ENCODE data around the gene APOL6. TPM values are rescaled to one million over a fixed set of nuclear protein-coding genes. Genes with fewer than 3 reads are reported as not detected.

APOL6 gene
- total and polyA plus RNA-seq, 8 donors = 3.9 to 21.5 (median 8.7) TPM

DNA sequence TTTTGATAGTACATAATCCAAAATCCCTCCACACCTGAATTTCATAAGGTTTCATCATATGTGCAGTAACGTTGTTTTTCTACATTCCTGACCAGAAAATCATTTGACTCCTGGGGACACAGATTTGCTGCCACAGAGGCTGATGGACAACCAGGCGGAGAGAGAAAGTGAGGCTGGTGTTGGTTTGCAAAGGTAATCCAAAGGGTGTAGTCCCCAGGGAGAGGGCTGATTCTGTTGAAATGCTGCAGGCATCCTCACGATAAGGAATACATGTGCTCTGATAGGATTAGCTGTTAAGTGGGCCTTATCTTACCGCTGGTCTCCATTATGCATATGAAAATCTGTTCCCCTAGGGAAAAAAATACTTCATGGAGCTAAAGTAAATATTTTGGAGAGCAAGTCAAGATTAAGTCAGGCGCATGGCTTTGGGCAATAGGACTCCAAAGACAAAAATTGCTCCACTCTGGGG, 8.1 kb downstream of the APOL6 start:
- intact Hi-C loops (cut with DNase I; ENCODE audit: low total_unique reads) = no loop called here
- H3K9me3 ChIP-seq = no peaks in the 10 kb centered on the region

DNA sequence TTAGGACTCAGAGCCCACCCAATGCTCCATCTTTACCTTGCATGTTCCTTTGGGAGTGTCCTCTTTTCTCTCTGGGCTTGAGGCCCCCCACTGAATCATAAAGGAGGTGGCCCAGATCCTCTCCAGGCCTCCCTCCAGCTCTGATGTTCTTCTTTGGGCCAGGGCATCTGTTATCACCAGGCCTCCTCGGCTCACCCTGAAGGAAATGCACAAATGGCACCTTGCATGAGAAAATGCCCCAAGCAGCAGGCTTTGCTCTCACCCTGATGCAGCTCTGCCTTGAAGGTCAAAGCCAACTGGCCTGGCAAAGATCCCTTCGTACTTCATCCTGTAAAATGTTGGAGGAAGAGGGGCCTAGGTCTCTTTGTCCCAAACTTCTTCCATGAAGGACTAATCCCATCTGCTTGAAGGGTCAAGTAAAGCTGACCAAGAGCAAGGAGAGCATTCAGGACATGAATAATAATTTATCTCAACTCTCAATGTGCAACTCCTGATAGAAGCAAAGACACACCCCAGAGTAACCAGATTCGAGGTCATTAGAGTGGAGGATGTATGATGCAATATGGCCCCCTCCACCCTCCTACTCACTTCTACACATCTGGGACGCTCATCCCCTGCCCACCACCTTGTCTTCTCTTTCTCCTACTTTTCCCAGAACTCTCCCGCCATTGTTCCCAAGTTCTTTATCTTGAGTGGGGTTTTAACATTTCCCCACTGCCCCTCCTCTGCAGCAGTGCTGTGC, 9.5 kb downstream of the APOL6 start:
- H3K36me3 ChIP-seq = peaks cover 28 to 75% (median 58%) of the 10 kb centered on the region in 4 donors
- TF ChIP-seq POLR2AphosphoS5 (IDR thresholded peaks at IDR 0.05) (no peak), POLR2A (IDR thresholded peaks at IDR 0.05) (no peak), EP300 (IDR thresholded peaks at IDR 0.05) (no peak)
- TF ChIP-seq, protein P1, sequence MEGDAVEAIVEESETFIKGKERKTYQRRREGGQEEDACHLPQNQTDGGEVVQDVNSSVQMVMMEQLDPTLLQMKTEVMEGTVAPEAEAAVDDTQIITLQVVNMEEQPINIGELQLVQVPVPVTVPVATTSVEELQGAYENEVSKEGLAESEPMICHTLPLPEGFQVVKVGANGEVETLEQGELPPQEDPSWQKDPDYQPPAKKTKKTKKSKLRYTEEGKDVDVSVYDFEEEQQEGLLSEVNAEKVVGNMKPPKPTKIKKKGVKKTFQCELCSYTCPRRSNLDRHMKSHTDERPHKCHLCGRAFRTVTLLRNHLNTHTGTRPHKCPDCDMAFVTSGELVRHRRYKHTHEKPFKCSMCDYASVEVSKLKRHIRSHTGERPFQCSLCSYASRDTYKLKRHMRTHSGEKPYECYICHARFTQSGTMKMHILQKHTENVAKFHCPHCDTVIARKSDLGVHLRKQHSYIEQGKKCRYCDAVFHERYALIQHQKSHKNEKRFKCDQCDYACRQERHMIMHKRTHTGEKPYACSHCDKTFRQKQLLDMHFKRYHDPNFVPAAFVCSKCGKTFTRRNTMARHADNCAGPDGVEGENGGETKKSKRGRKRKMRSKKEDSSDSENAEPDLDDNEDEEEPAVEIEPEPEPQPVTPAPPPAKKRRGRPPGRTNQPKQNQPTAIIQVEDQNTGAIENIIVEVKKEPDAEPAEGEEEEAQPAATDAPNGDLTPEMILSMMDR (IDR thresholded peaks at IDR 0.05) = no peak
- H3K4me3 ChIP-seq = no peak overlapping the region
- no peak overlapping the region for H3K27ac ChIP-seq
- DNase-seq = no peak
- H3K9me3 ChIP-seq = no peaks in the 10 kb centered on the region
- H3K4me1 ChIP-seq = peaks cover 19 to 61% (median 33%) of the 10 kb centered on the region in 4 donors
- intact Hi-C loops (cut with DNase I; ENCODE audit: low total_unique reads) = no loop called here
- 66 to 83% (median 77%) methylated on average over 5 of the region's 5 CpGs for WGBS, 5 donors
- H3K27me3 ChIP-seq = no peaks in the 10 kb centered on the region

More for the DNA sequence above, 8.1 kb downstream of the APOL6 start:
- Histone ChIP-seq H3K36me3 (peaks cover 28 to 67% (median 58%) of the 10 kb centered on the region in 4 donors), H3K4me1 (peaks cover 12 to 46% (median 21%) of the 10 kb centered on the region in 4 donors), H3K27ac (peak overlapping the region in 1 of 5 donors; percentile 23), H3K27me3 (no peaks in the 10 kb centered on the region), H3K4me3 (no peak overlapping the region)
- no peak for TF ChIP-seq POLR2A (IDR thresholded peaks at IDR 0.05)
- TF ChIP-seq POLR2AphosphoS5 (IDR thresholded peaks at IDR 0.05) = no peak
- TF ChIP-seq EP300 (IDR thresholded peaks at IDR 0.05) = no peak
- DNase-seq = no peak
- 36 to 57% (median 46%) methylated on average over 5 of the region's 5 CpGs for WGBS, 5 donors

DNA sequence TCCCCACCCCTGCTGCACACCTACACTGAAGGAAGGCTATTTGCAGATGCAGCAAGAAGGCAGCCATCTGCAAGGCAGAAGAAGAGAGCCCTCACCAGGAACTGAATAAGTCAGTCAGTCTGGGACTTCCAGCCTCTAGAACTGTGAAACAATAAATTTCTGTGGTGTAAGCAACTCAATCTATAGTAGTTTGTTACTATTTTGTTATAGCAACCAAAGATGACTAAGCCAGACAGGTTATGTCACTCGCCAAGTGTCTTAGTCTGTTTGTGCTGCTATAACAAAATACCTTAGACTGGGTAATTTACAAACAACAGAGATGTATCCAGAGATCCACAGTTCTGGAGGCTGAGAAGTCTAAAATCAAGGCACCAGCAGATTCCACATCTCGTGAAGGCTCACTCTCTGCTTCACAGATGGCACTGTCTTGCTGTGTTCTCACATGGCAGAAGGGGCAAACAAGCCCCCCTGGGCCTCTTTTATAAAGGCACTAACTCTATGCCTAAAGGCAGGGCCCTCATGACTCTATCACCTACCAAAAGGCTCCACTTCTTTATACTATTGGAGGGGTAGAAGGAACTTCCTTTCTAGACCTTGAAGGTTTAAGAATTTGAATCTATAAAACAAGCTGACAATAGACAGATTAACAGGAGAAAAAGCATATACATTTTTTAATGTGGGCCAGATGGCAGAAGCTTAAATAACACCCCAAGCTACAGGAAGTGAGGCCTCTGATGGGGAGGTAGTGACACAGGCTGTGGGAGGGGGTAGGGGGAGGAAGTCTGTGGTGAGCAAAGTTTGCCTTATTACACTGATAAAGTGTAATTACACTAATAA, 12.3 kb downstream of the APOL6 start:
- TF ChIP-seq EP300 (IDR thresholded peaks at IDR 0.05) = no peak
- no peak for TF ChIP-seq POLR2AphosphoS5 (IDR thresholded peaks at IDR 0.05)
- TF ChIP-seq, protein P1 (IDR thresholded peaks at IDR 0.05) = no peak
- no peak for TF ChIP-seq POLR2A (IDR thresholded peaks at IDR 0.05)
- Histone ChIP-seq H3K36me3 (peaks cover 28 to 70% (median 56%) of the 10 kb centered on the region in 4 donors), H3K27me3 (no peaks in the 10 kb centered on the region), H3K4me3 (no peak overlapping the region), H3K27ac (peak overlapping the region; percentile 2 to 65 (median 55)), H3K9me3 (no peaks in the 10 kb centered on the region), H3K4me1 (peaks cover 19 to 59% (median 36%) of the 10 kb centered on the region in 4 donors)
- 60 to 86% (median 83%) methylated on average over 2 of the region's 2 CpGs for WGBS, 5 donors
- intact Hi-C loops (cut with DNase I; ENCODE audit: low total_unique reads) = no loop called here
- DNase-seq = peak in 1 of 2 donors; percentile 72

DNA sequence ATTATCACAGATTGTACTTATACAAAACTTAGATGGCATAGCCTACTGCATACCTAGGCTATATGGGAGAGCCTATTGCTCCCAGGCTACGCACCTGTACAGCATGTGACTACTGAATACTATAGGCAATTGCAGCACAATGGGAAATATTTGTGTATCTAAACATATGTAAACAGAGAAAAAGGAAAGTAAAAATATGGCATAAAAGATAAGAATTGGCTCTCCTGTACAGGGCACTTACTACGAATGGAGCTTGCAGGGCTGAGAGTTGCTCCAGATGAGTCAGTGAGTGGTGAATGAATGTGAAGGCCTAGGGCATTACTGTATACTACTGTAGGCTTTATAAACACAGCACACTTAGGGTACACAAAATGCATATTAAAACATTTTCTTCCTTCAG, 13.2 kb downstream of the APOL6 start:
- H3K27ac ChIP-seq = peak overlapping the region in 3 of 5 donors; percentile 59 to 65 (median 63)
- TF ChIP-seq POLR2AphosphoS5 (IDR thresholded peaks at IDR 0.05) = peak in 1 of 3 donors; percentile 7
- TF ChIP-seq POLR2A (IDR thresholded peaks at IDR 0.05) = no peak
- WGBS, 5 donors = 33 to 49% (median 41%) methylated on average over 2 of the region's 2 CpGs
- H3K36me3 ChIP-seq = peaks cover 28 to 64% (median 51%) of the 10 kb centered on the region in 4 donors
- peak in 1 of 2 donors; percentile 25 for DNase-seq
- H3K27me3 ChIP-seq = no peaks in the 10 kb centered on the region
- no peak overlapping the region for H3K4me3 ChIP-seq
- H3K9me3 ChIP-seq = peaks cover 0 to 4% (median 2%) of the 10 kb centered on the region in 4 donors
- intact Hi-C loops (cut with DNase I; ENCODE audit: low total_unique reads) = no loop called here
- H3K4me1 ChIP-seq = peaks cover 19 to 51% (median 31%) of the 10 kb centered on the region in 4 donors

DNA sequence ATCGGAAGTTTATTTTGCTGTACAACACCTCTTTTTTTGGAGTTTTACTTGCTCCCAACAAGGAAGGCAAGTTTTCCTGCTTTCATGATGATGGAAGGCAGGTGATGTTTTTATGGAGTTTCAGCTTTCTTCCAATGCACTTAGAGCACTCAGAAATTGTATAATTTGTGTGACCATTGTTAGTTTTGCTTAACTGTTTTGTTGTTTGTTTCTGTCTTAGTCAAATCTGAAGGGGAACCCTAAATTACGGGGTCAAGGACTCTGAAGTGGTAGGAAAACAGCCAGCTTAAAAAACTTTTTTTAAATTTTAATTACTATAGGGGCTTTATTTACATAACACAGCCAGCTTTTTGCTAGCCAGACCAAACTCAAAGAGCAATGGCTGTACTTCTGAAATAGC, 14.7 kb downstream of the APOL6 start:
- intact Hi-C loops (cut with DNase I; ENCODE audit: low total_unique reads) = no loop called here
- H3K9me3 ChIP-seq = peaks cover 0 to 13% (median 4%) of the 10 kb centered on the region in 4 donors
- H3K4me3 ChIP-seq = no peak overlapping the region
- no peaks in the 10 kb centered on the region for H3K27me3 ChIP-seq
- H3K36me3 ChIP-seq = peaks cover 20 to 63% (median 51%) of the 10 kb centered on the region in 4 donors
- peaks cover 19 to 45% (median 25%) of the 10 kb centered on the region in 4 donors for H3K4me1 ChIP-seq
- peak overlapping the region in 4 of 5 donors; percentile 31 to 65 (median 61) for H3K27ac ChIP-seq
- WGBS, 5 donors = 80 to 87% (median 84%) methylated on average over 2 of the region's 2 CpGs
- TF ChIP-seq POLR2A (IDR thresholded peaks at IDR 0.05) (no peak), POLR2AphosphoS5 (IDR thresholded peaks at IDR 0.05) (no peak)
- TF ChIP-seq, protein P1 (IDR thresholded peaks at IDR 0.05) = no peak
- no peak for DNase-seq
